Liver (tissue), 9 donors: ENCODE data around the gene PCSK6. TPM values are rescaled to one million over a fixed set of nuclear protein-coding genes. Genes with fewer than 3 reads are reported as not detected.
"Not testable (repeated sequence)": the region's sequence is repeated elsewhere in the genome, so short reads cannot be mapped to it uniquely, and the experiment has no call there.

Experiments used
- DNase-seq: peaks from one replicate; pipeline ENCODE4 v3.0.0-alpha.2; 2017; ENCODE audit warnings: low spot score
- H3K27ac ChIP-seq, 2 donors: one replicate each; pipeline ENCODE4 v1.7.0; 2013; ENCODE audit warnings: inconsistent platforms in 2 of 2, low read length in 2 of 2, control low read depth in 1 of 2, low read depth in 1 of 2, mild to moderate bottlenecking in 1 of 2
- H3K27me3 ChIP-seq, 4 donors: one replicate each; pipeline versions ENCODE4 v1.6.1 to v1.7.0; 2013; ENCODE audit warnings: low read length in 3 of 4, inconsistent platforms in 1 of 4, mild to moderate bottlenecking in 1 of 4, moderate library complexity in 1 of 4; ENCODE audit not compliant: control insufficient read depth in 4 of 4, insufficient read depth in 4 of 4
- H3K36me3 ChIP-seq, 4 donors: one replicate each; pipeline versions ENCODE4 v1.6.1 to v1.7.0; 2013; ENCODE audit warnings: low read length in 3 of 4, mild to moderate bottlenecking in 3 of 4, low read depth in 1 of 4, moderate library complexity in 1 of 4; ENCODE audit not compliant: control insufficient read depth in 4 of 4, insufficient read depth in 3 of 4
- H3K4me1 ChIP-seq, 4 donors: one replicate each; pipeline versions ENCODE4 v1.6.1 to v1.7.0; 2013; ENCODE audit warnings: low read length in 3 of 4, mild to moderate bottlenecking in 3 of 4, moderate library complexity in 1 of 4; ENCODE audit not compliant: control insufficient read depth in 4 of 4, insufficient read depth in 4 of 4
- H3K4me3 ChIP-seq, 3 donors: one replicate each; pipeline versions ENCODE4 v1.6.1 to v1.7.0; 2013; ENCODE audit warnings: low read length in 3 of 3, control low read depth in 1 of 3, low read depth in 1 of 3, mild to moderate bottlenecking in 1 of 3
- H3K9ac ChIP-seq, 2 donors: one replicate each; pipeline ENCODE4 v1.7.0; 2013; ENCODE audit warnings: low read length in 2 of 2, mild to moderate bottlenecking in 2 of 2, moderate library complexity in 2 of 2, control low read depth in 1 of 2, low read depth in 1 of 2
- H3K9me3 ChIP-seq, 4 donors: one replicate each; pipeline versions ENCODE4 v1.6.1 to v1.7.0; 2013; ENCODE audit warnings: low read length in 3 of 4; ENCODE audit not compliant: control insufficient read depth in 4 of 4
- EGR1 ChIP-seq, 2 donors: IDR thresholded peaks; 2 replicates each; pipeline ENCODE4 v1.6.1; 2016 to 2018; ENCODE audit warnings: antibody characterized with exemption in 2 of 2, low read depth in 2 of 2
- FOXA2 ChIP-seq: IDR thresholded peaks from 2 replicates; pipeline ENCODE4 v1.6.1; 2016; ENCODE audit warnings: antibody characterized with exemption
- GABPA ChIP-seq, 2 donors: IDR thresholded peaks in 1 of 2; conservative IDR thresholded peaks in 1 of 2; 2 replicates each; pipeline ENCODE4 v1.6.1; 2016; ENCODE audit warnings: antibody characterized with exemption in 2 of 2, mild to moderate bottlenecking in 1 of 2, moderate library complexity in 1 of 2
- HNF4A ChIP-seq, 2 donors: conservative IDR thresholded peaks; 2 replicates each; pipeline ENCODE4 v1.6.1; 2016; ENCODE audit warnings: antibody characterized with exemption in 2 of 2, mild to moderate bottlenecking in 2 of 2
- NR2F2 ChIP-seq: IDR thresholded peaks from 2 replicates; pipeline ENCODE4 v1.6.1; 2016; ENCODE audit warnings: antibody characterized with exemption
- RAD21 ChIP-seq, 2 donors: IDR thresholded peaks; 2 replicates each; pipeline ENCODE4 v1.6.1; 2016; ENCODE audit warnings: antibody characterized with exemption in 2 of 2, mild to moderate bottlenecking in 2 of 2
- TAF1 ChIP-seq: conservative IDR thresholded peaks from 2 replicates; pipeline ENCODE4 v1.6.1; 2016; ENCODE audit warnings: antibody characterized with exemption, mild to moderate bottlenecking
- YY1 ChIP-seq: IDR thresholded peaks from 2 replicates; pipeline ENCODE4 v1.6.1; 2016; ENCODE audit warnings: antibody characterized with exemption, mild to moderate bottlenecking
- WGBS: extraction: QIAGEN DNeasy Blood & Tissue Kit; methylation state at CpG from one replicate; pipeline ENCODE4 v1.1.7; 2013; 5-methylcytosine and 5-hydroxymethylcytosine counted together
- polyA plus RNA-seq, 2 donors: library from polyadenylated mRNA; stranded (reverse) in 1 of 2; unstranded in 1 of 2; fragments of 200-250 nt in 1 of 2; fragments of >200 nt in 1 of 2; fragmentation: Nextera tagmentation in 1 of 2; extraction: Ambion mirVana in 1 of 2; gene quantifications; one replicate each; pipeline versions ENCODE4 v1.2.1 to v1.2.3, GENCODE V29; 2013 to 2015
- total RNA-seq, 2 donors: library from RNA; depleted of rRNA; stranded (reverse); fragments of >200 nt; gene quantifications; one replicate each; pipeline ENCODE4 v1.2.3, GENCODE V29; 2014
- TF ChIP-seq, protein P1 (sequence below): fragments of 150-350 bp; IDR thresholded peaks from 2 replicates; pipeline ENCODE4 v1.5.1; 2017; ENCODE audit warnings: improper control_type of control experiment, low read depth, low read length; ENCODE audit not compliant: missing input control
- donor health status: healthy.
- donor health status: healthy.
- donor health status: healthy.
- donor health status: healthy.
- donor health status: healthy.

PCSK6 gene
- total and polyA plus RNA-seq, 4 donors: 94.8 to 398 (median 168) TPM

- Histone ChIP-seq H3K9ac (no peak overlapping the region), H3K4me1 (no peaks in the 10 kb centered on the region), H3K4me3 (no peak overlapping the region), H3K36me3 (peaks cover 11 to 78% (median 39%) of the 10 kb centered on the region in 4 donors), H3K27ac (no peak overlapping the region), H3K27me3 (no peaks in the 10 kb centered on the region), H3K9me3 (no peaks in the 10 kb centered on the region)
- DNase-seq: no peak
- WGBS: 87% methylated on average over 7 of the region's 7 CpGs
- TF ChIP-seq, protein P1, sequence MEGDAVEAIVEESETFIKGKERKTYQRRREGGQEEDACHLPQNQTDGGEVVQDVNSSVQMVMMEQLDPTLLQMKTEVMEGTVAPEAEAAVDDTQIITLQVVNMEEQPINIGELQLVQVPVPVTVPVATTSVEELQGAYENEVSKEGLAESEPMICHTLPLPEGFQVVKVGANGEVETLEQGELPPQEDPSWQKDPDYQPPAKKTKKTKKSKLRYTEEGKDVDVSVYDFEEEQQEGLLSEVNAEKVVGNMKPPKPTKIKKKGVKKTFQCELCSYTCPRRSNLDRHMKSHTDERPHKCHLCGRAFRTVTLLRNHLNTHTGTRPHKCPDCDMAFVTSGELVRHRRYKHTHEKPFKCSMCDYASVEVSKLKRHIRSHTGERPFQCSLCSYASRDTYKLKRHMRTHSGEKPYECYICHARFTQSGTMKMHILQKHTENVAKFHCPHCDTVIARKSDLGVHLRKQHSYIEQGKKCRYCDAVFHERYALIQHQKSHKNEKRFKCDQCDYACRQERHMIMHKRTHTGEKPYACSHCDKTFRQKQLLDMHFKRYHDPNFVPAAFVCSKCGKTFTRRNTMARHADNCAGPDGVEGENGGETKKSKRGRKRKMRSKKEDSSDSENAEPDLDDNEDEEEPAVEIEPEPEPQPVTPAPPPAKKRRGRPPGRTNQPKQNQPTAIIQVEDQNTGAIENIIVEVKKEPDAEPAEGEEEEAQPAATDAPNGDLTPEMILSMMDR: no peak
- no peak for TF ChIP-seq NR2F2
- no peak for TF ChIP-seq YY1
- no peak for TF ChIP-seq FOXA2
These were observed 130.6 kb downstream of the PCSK6 start for GRCh38 chr15:101358895-101359294.

GRCh38 chr15:101357885-101358284, 131.6 kb downstream of the PCSK6 start:
- H3K36me3 ChIP-seq: peaks cover 11 to 80% (median 37%) of the 10 kb centered on the region in 4 donors
- no peak for DNase-seq
- H3K4me1 ChIP-seq: no peaks in the 10 kb centered on the region
- no peak overlapping the region for H3K4me3 ChIP-seq
- no peak overlapping the region for H3K27ac ChIP-seq
- no peaks in the 10 kb centered on the region for H3K27me3 ChIP-seq
- no peak overlapping the region for H3K9ac ChIP-seq
- TF ChIP-seq TAF1 (no peak), YY1 (no peak), HNF4A (conservative IDR thresholded peaks at IDR 0.05) (no peak)
- TF ChIP-seq, protein P1: no peak
- WGBS: 98% methylated on average over 11 of the region's 11 CpGs
- no peaks in the 10 kb centered on the region for H3K9me3 ChIP-seq

DNA sequence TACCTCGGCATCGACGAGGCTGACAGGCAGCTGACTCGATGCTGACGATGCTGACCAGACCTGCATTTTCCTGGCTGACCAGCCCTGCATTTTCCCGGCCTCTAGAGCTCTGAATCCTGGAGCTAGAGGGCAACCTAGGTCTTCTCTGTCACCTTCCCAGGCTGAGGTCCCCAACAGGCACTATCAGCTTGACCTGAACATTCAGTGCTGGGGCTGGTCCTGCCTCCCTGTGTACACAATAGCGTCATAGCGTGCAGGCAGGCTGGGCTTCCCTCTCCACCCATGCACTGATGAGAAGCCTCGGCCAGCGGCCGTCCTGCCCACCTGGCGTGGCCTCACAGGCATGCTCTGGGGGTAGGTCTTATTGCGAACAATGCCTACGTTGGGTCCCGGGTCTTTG, 132.2 kb downstream of the PCSK6 start:
- Histone ChIP-seq H3K9ac (no peak overlapping the region), H3K27me3 (no peaks in the 10 kb centered on the region), H3K4me1 (peaks cover 0 to 2% (median 0%) of the 10 kb centered on the region in 4 donors), H3K9me3 (no peaks in the 10 kb centered on the region), H3K27ac (no peak overlapping the region), H3K36me3 (peaks cover 11 to 80% (median 37%) of the 10 kb centered on the region in 4 donors), H3K4me3 (no peak overlapping the region)
- peak; percentile 50 for DNase-seq
- no peak for TF ChIP-seq NR2F2
- TF ChIP-seq GABPA (IDR thresholded peaks at IDR 0.05 in 1 of 2, conservative IDR thresholded peaks at IDR 0.05 in 1 of 2): no peak
- TF ChIP-seq EGR1 (IDR thresholded peaks at IDR 0.05; ENCODE audit: low read depth in 2 of 2): no peak
- peak in 1 of 2 donors; percentile 20 for TF ChIP-seq RAD21 (IDR thresholded peaks at IDR 0.05)
- WGBS: 81% methylated on average over 15 of the region's 15 CpGs

DNA sequence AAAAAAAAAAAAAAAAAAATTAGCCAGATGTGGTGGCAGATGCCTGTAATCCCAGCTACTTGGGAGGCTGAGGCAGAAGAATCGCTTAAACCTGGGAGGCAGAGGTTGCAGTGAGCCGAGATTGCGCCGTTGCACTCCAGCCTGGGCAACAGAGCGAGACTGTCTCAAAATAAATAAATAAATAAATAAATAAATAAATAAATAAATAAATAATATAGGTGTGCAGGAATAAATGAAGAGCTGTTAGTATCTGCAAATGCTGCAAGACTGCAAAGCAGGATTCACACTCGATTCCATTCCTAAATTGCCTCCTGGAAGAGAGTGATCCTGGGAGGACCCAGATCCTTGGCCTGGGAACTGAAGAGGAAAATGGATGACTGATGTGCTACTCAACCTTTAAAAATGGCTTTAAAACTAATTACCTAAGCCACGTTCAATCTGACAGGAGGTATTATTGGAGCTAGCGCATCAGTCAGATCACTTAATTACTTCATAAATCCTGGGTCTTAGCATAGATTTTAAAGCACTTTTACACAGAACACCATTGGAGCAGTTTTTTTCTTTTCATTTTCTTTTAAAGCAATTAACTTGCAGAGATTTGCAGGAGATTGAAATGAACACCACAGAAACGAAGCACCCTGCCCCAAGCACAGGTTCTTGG, 132.9 kb downstream of the PCSK6 start:
- not testable (repeated sequence) for H3K9me3 ChIP-seq, H3K9ac ChIP-seq, H3K27me3 ChIP-seq, H3K4me3 ChIP-seq, DNase-seq, H3K4me1 ChIP-seq, H3K27ac ChIP-seq
- H3K36me3 ChIP-seq: peaks cover 9 to 78% (median 37%) of the 10 kb centered on the region in 4 donors
- 88% methylated on average over 9 of the region's 9 CpGs for WGBS
